LoVo (cell line): ENCODE data around the gene CA7.
"Not testable (repeated sequence)": the region's sequence is repeated elsewhere in the genome, so short reads cannot be mapped to it uniquely, and the experiment has no call there.

Experiments used
- DNase-seq: peaks from one replicate; pipeline ENCODE4 v3.0.0-alpha.2; 2016; ENCODE audit warnings: low spot score

Gene CA7

GRCh38 chr16:66873685-66874055 lies 29.5 kb downstream of the CA7 start:
- no peak for DNase-seq

DNA sequence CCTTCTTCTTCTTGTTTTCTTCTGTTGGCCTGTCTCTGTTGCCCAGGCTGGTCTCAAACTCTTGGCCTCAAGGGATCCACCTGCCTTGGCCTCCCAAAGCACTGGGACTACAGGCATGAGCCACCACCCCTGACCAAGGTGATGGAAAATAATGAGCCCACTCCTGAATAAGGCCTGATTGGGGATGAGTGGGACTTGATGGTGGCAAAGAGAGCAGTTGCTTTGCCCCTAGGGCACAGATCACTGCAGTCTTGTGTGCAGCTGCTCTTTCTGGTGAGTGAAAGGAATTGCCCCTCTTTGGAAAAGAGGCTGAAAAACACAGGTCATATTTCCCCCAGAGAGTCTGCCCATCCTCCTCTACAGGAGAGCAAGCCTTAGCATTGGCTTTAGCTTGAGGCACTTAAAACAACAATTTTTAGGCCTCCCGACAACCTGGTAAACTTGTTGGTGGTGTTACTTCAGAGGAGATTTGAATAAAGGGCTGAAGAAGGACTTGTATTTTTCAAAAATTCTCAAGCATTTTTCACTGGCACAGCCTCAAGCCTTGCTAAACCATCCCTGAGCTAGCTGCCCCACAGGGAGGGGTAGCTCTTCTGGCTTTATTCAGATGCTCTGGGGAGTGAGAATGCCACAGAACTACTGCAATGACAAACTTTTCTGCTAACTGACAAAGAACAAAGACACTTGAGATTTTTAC lies 30.0 kb downstream of the CA7 start:
- DNase-seq, result no peak

DNA sequence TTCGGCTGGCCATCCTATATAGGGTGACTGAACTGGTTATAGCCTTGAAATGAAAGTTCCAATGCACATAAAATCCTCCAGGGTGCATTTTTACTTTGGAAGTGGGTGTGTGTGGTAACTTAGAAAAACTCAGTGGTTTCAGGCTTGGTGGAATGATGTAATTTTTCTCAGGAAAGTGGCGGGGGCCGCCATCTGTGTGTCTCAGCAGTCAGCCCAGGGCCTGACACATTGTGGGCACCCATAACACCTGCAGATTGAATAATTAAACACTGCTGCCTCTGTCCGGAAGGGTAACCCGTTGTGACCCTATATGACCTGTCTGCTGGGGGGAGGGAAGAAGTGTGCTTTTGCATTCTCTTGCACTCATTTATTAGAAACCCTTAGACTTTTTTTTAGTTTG lies 33.9 kb downstream of the CA7 start:
- no peak for DNase-seq

DNA sequence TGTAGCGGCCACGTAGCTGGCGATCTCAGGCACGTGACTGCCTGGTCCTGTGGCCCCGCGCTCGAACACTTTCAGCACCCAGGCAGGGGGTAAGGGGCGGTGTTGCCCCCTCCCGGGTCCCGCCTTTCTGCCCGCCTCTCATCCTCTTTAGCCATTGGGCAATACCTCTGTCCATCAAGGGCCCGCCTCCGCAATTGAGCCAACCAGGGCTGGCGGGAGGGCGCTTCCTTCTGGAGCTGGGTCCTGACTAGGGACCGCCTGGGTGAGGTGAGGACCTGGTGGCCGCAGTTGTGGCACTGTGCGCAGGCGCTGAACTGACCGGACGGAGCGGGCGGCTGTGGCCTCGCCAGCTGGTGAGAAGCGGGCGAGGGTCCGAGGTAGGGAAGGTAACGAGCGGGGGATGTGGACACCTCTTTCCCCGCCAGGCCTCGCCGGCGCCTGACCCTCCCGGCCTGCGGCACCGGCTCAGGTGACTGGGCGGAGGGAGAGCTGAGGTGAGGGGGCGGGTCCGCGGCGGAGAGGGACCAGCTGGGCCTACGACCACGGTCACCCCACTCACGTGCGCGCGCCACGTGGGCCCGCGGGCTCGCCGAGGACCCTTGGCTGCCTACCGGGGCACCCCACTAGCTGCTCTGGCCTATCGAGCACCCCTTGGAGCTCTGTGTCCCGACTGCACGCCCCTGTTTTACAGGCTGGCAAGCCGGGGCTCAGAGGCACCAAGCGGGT lies 36.2 kb downstream of the CA7 start, which contains the start of gene PDP2:
TSS of gene PDP2 (plus strand) at position 228 of the 726 bp plus-strand sequence. CDS start 3,770 bp downstream, outside the sequence.
- peak; percentile 94 for DNase-seq

DNA sequence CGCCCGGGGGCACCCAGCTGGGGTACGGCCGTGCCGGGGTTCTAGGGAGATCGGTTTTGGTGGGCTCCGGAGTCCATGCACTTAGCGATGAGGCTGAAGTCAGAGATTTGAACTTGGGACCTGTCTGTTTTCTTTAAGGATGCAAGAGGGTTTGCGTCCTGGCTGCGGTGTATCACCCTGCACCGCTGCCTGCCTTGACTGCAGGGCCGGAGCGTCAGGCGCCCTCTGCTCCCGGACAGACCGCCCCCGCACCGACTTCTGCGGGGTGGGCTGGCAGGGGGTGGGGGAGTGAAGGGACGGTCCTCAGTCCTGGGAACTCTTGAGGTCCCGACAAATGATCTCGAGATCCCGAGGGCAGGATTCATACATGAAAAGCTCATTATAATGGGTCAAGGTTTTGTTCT lies 36.8 kb downstream of the CA7 start:
- DNase-seq, result no peak

- no peak for DNase-seq
These were observed 37.3 kb downstream of the CA7 start for GRCh38 chr16:66881560-66881959.

DNA sequence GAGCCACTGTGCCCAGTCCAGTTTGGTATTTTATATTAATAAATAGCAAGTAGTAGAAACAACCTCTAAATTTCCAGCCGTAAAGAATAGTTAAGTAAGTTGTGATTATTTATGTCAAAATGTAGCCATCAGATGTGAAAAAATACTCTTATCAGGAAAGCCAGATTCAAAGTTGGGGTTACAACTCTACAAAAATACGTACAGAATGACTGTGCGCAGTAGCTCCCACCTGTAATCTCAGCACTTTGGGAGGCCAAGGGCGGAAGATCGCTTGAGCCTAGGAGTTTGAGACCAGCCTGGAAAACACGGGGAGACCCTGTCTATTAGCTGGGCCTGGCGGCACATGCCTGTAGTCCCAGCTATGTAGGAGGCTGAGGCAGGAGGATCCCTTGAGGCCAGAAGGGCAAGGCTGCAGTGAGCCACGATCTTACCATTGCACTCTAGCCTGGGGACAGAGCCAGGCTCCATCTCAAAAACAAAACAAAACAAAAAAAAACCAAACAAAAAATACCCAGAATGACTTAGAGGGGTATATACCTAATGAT lies 37.8 kb downstream of the CA7 start:
- DNase-seq, result no peak

GRCh38 chr16:66882702-66883101 lies 38.5 kb downstream of the CA7 start:
- no peak for DNase-seq

- DNase-seq, result no peak
These were observed 41.3 kb downstream of the CA7 start for GRCh38 chr16:66885491-66885890.

DNA sequence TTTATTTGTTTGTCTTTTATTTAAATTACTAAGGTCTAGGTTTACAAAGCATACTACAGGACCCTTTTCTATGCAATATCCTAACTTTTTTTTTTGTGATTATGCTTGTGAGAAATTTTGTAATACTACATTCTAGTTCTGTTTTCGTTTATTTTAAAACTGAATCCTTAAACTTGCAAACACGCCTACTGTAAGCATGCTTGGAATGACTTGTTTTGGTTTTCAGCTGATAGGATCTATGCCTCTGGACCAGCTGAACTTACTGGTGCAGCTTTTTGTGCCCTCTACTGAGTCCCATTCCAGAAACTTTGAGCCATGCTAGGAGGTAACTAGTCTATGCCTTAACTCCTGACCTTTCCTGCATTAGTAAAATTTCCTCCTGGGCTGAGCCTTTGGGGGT lies 42.1 kb downstream of the CA7 start:
- DNase-seq, result no peak

DNA sequence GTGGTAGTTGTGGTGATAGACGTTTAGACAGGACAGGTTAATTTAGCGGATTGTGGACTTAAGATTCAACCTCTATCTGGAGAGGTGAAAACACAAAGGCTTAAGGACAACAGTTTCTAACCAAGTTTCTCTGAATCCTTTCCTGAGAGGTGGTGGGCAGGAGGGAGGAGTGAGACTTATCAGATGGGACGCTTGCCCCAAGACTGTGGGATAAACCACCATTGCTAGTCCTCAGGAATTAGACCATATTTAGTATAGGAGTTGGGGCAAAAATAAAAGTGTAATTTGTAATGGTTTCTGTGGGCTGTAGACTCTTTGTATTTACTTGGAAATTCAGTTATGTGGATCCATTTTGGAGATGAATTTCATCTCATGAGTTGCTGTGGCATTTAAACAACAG lies 42.7 kb downstream of the CA7 start:
- DNase-seq, result no peak

DNA sequence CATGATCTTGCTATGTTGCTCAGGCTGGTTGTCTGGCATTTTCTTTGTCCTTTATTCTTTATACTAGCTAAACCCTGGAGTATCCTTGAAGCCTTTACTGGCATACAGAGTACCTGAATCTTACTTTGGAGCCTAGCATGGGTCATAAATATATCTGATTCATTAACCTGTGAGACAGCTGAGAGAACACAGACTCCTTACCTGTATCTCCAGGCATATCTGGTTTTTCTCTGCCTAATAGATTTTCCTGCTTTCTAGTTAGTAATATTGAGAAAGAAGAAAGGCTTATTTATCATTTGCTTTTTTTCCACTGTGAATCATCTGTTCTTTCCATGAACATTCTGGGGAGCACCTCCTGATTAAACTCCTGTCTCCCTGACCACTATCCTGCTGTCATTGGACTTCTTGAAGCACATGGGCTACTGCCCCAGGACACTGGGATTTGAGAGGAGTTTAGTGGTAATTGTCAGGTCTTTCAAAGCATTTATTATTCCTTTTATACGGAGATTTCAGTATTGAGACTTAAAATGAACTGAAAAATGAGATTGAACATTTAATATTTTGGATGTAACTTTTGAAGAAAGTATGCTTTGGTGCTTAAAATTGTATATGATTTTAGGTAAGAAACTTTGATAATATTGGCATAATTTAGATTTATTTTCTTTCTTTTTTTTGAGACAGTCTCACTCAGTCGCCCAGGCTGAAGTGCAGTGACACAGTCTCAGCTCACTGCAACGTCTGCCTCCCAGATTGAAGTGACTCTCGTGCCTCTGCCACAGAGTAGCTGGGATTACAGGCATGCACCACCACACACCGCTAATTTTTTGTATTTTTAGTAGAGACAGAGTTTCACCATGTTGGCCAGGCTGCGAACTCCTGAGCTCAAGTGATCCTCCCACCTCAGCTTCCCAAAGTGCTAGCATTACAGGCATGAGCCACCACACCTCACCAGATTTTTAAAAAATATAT lies 44.7 kb downstream of the CA7 start:
- no peak for DNase-seq

GRCh38 chr16:66889622-66890021 lies 45.4 kb downstream of the CA7 start:
- DNase-seq, result no peak

- no peak for DNase-seq
These were observed 46.6 kb downstream of the CA7 start for GRCh38 chr16:66890799-66891198.

DNA sequence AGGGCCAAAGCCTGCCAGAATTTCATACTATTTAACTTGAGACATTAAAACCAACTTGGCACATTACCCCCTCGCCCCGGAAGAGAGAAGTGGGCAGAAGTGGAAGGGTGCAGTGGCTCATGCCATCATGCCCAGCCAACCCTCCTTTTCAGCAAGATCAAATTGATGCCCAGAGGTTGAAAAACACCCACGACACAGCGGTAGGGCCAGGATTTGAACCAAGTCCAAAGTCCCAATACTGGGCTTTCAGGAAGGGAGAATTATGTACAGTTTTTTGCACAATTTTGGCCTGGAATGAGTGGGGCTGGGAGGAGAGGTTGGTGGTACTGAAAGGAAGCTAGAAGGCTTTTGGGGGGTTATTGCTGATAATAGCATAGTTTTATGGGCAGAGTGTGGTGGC lies 47.1 kb downstream of the CA7 start:
- no peak for DNase-seq

DNA sequence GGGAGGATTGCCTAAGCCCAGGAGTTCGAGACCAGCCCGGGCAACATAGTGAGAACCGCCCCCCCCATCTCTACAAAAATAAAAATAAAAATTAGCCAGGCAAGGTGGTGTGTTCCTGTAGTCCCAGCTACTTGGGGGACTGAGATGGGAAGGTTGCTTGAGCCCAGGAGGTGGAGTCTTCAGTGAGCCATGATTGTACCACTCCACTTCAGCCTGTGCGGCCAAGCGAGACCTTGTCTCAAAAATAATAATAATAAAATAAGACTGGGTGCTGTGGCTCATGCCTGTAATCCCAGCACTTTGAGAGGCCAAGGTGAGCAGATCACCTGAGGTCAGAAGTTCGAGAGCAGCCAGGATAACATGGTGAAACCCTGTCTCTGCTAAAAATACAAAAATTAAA lies 47.6 kb downstream of the CA7 start:
- no peak for DNase-seq

GRCh38 chr16:66894055-66894454 lies 49.8 kb downstream of the CA7 start:
- DNase-seq, result no peak

DNA sequence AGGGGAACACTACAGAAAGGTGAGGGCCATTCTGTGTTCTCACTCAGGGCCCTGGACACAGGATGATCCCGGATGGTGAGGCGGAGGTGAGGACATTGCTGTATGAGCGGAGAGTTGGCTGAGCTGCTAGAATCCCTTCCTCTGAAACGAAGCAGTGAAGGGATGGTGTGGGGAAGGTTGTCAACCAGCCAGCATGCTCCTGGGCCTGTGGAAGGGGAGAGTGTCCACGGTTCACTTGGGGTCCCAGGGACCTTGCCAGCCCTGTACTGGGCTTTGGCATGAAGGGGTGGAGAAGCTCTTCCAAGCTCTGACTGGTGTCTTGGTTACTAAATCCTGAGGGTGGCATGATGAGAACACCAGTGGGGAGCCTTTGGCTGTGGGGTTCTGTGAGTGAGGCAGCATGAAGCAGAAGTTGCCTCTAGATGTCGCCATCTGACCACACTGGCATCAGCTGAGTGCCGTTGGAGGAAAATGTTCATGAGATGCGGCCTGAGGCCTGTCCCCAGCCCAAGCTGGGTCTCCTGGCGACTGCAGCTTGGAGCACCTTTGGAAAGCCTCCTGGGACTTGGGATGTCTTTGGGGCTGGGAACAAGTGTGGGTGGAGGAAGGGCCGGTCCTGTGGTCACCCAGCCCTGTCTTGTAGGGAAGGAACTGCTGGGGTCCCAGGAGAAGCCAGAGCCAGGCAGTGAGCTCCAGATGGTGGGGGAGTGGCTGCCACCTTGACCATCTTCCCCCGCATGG lies 50.9 kb downstream of the CA7 start:
- peak; percentile 48 for DNase-seq

GRCh38 chr16:66895689-66895979 lies 51.4 kb downstream of the CA7 start:
- no peak for DNase-seq

DNA sequence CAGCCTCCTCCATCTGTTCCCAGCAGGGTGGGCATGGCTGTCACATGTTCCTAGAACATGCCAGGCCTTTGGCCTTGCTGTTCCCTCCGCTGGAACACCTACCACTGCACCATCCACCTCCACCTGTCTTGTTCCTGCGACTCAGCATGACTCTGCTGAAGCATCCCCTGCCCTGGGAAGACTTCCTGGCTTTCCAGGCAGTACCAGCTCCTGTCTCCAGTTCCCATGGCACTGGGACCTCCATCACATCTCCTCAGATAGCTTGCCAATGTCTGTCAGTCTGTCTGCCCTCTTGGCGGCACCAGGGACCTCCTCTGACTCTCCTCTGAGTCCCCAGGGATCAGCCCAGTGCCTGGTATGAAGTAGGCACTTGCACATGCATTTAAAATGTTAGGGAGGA lies 51.8 kb downstream of the CA7 start:
- DNase-seq, result no peak

- DNase-seq, result not testable (repeated sequence)
These were observed 52.5 kb downstream of the CA7 start for GRCh38 chr16:66896682-66897081.

GRCh38 chr16:66898207-66898606 lies 54.0 kb downstream of the CA7 start:
- no peak for DNase-seq
